H1 (cell line): ENCODE results near the gene PRSS2. TPM values are rescaled to one million over a fixed set of nuclear protein-coding genes. Genes with fewer than 3 reads are reported as not detected.

Experiments used
- CHD7 ChIP-seq: fragments of 300-600 bp; sonication (generic); IDR thresholded peaks from 2 replicates; pipeline ENCODE4 v1.7.1; 2012; ENCODE audit warnings: low read length, moderate library complexity, mild to moderate bottlenecking, inconsistent platforms; ENCODE audit not compliant: insufficient replicate concordance
- FOSL1 ChIP-seq: IDR thresholded peaks from 2 replicates; pipeline ENCODE4 v1.6.1; 2011; ENCODE audit warnings: mild to moderate bottlenecking, low read depth, low read length, moderate library complexity; ENCODE audit not compliant: insufficient read depth
- GTF2F1 ChIP-seq: IDR thresholded peaks from 2 replicates; pipeline ENCODE4 v1.6.1; 2012; ENCODE audit warnings: low read depth, low read length, improper control_type of control experiment, borderline replicate concordance
- HDAC6 ChIP-seq: IDR thresholded peaks from one replicate; pipeline ENCODE4 v1.7.1; 2012; ENCODE audit warnings: low read depth, mild to moderate bottlenecking, inconsistent platforms, low read length, moderate library complexity
- KDM4A ChIP-seq: IDR thresholded peaks from one replicate; pipeline ENCODE4 v1.7.1; 2012; ENCODE audit warnings: low read depth, mild to moderate bottlenecking, moderate library complexity, low read length, inconsistent platforms; ENCODE audit not compliant: severe bottlenecking
- NANOG ChIP-seq: IDR thresholded peaks from 2 replicates; pipeline ENCODE4 v1.6.1; 2011; ENCODE audit warnings: low read length, low read depth, mild to moderate bottlenecking, inconsistent platforms; ENCODE audit not compliant: insufficient read depth, poor library complexity, severe bottlenecking
- POLR2AphosphoS5 ChIP-seq: IDR thresholded peaks from 2 replicates; pipeline ENCODE4 v1.6.1; 2011; ENCODE audit warnings: low read depth, low read length
- SP4 ChIP-seq: IDR thresholded peaks from 2 replicates; pipeline ENCODE4 v1.6.1; 2012; ENCODE audit warnings: low read length, inconsistent platforms
- SRF ChIP-seq: IDR thresholded peaks from 2 replicates; pipeline ENCODE4 v1.6.1; 2011; ENCODE audit warnings: mild to moderate bottlenecking, low read depth, low read length, moderate library complexity
- polyA plus RNA-seq, 7 experiments: library from polyadenylated mRNA; depleted of rRNA in 3 of 7; stranded (reverse) in 5 of 7; unstranded in 2 of 7; fragments of >200 nt in 5 of 7; fragments of 200-250 nt in 2 of 7; gene quantifications; 1 replicate in 5 of 7; 2 replicates in 1 of 7; 4 replicates in 1 of 7; pipeline versions ENCODE4 v1.2.1 to v1.2.3, GENCODE V29; 2011 to 2013; ENCODE audit warnings: missing spikeins in 2 of 7, mixed read lengths in 2 of 7
- total RNA-seq: library from RNA; stranded (reverse); fragmentation: NEBNext Ultra II Directional; extraction: Animal tissue kit (Norgen Biotek cat#: 25700); gene quantifications from 2 replicates; pipeline ENCODE4 v1.2.1, GENCODE V29; 2021
- TF ChIP-seq, protein P1 (sequence below), 3 experiments: IDR thresholded peaks; 1 replicate in 2 of 3; 2 replicates in 1 of 3; pipeline versions ENCODE4 v1.5.1 to v1.6.1; 2011; ENCODE audit warnings: low read length in 3 of 3, mild to moderate bottlenecking in 3 of 3, inconsistent platforms in 2 of 3, low read depth in 1 of 3, moderate library complexity in 1 of 3; ENCODE audit not compliant: insufficient read depth in 1 of 3; ENCODE audit errors: control extremely low read depth in 1 of 3

Gene PRSS2
- total and polyA plus RNA-seq, 2 of the 8 experiments (the other 6 are each of a cell fraction or from before 2014, with no cell fraction given) = not detected

- TF ChIP-seq CHD7 (no peak), HDAC6 (no peak), KDM4A (no peak), FOSL1 (no peak), SRF (no peak), GTF2F1 (no peak), NANOG (no peak), POLR2AphosphoS5 (no peak), SP4 (no peak)
- TF ChIP-seq, protein P1, sequence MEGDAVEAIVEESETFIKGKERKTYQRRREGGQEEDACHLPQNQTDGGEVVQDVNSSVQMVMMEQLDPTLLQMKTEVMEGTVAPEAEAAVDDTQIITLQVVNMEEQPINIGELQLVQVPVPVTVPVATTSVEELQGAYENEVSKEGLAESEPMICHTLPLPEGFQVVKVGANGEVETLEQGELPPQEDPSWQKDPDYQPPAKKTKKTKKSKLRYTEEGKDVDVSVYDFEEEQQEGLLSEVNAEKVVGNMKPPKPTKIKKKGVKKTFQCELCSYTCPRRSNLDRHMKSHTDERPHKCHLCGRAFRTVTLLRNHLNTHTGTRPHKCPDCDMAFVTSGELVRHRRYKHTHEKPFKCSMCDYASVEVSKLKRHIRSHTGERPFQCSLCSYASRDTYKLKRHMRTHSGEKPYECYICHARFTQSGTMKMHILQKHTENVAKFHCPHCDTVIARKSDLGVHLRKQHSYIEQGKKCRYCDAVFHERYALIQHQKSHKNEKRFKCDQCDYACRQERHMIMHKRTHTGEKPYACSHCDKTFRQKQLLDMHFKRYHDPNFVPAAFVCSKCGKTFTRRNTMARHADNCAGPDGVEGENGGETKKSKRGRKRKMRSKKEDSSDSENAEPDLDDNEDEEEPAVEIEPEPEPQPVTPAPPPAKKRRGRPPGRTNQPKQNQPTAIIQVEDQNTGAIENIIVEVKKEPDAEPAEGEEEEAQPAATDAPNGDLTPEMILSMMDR (IDR thresholded peaks at IDR 0.05; ENCODE audit: control extremely low read depth in 1 of 3, insufficient read depth in 1 of 3, low read depth in 1 of 3, low read length in 3 of 3) = no peak
These were observed 568 bp downstream of the PRSS2 start (continued) for GRCh38 chr7:142771353-142771723.
